K562 (cell line): ENCODE measurements around the gene SIRPA. TPM values are rescaled to one million over a fixed set of nuclear protein-coding genes. Genes with fewer than 3 reads are reported as not detected.

Source experiments
- ATAC-seq: fragments of 200-7000 bp; cut with Tn5 transposase; 3 replicates; pipeline ENCODE4 v1.9.1; 2020; ENCODE audit warnings: moderate library complexity
- BruUV-seq: library from RNA; stranded (reverse); fragments of 400-500 nt; replicated peaks from 2 replicates; lab custom pipeline; 2021; lab: Mats Ljungman, UMichigan
- CTCF ChIA-PET: fragments of 300-600 bp; formaldehyde crosslinking; extraction: SDS; loops from one replicate; lab custom pipeline; 2021; ENCODE audit warnings: low intra/inter-chr PET ratio; lab: Yijun Ruan, JAX
- POLR2A ChIA-PET: fragments of 300-600, 350-650 bp; sonication (Branson Sonifier 250); formaldehyde crosslinking; extraction: SDS; loops from one replicate; lab custom pipeline; 2021; ENCODE audit warnings: antibody characterized with exemption, inconsistent platforms; lab: Yijun Ruan, JAX
- DNase-seq, 4 experiments: peaks; one replicate each; pipeline versions ENCODE4 v3.0.0 to v3.0.0-alpha.2; 2011 to 2018; ENCODE audit warnings: low spot score in 3 of 4, mixed read lengths in 3 of 4; ENCODE audit errors: extremely low read depth in 1 of 4
- FAIRE-seq: peaks from 2 replicates; lab custom pipeline; 2011; peaks lifted over from hg19 to GRCh38; lab: Jason Lieb, UNC
- H2AFZ ChIP-seq: 2 replicates; pipeline ENCODE4 v1.6.0; 2011; ENCODE audit warnings: low read depth, low read length, control low read depth, inconsistent platforms
- H3K27ac ChIP-seq: fragments of 200-600 bp; 3 replicates; pipeline ENCODE4 v1.8.0; 2011; ENCODE audit warnings: low read depth, mild to moderate bottlenecking, control low read depth, inconsistent platforms, low read length, moderate library complexity, mixed read lengths; ENCODE audit errors: extremely low read depth
- H3K27me3 ChIP-seq, 2 experiments: fragments of 300-600 bp in 1 of 2; 2 replicates in 1 of 2; 3 replicates in 1 of 2; pipeline versions ENCODE4 v1.6.0 to v1.8.0; 2011; ENCODE audit warnings: inconsistent platforms in 2 of 2, low read length in 2 of 2, mild to moderate bottlenecking in 1 of 2, mixed read lengths in 1 of 2, moderate library complexity in 1 of 2; ENCODE audit not compliant: control insufficient read depth in 2 of 2, insufficient read depth in 2 of 2
- H3K36me3 ChIP-seq: fragments of 300-600 bp; 3 replicates; pipeline ENCODE4 v1.8.0; 2011; ENCODE audit warnings: mild to moderate bottlenecking, low read length, inconsistent platforms; ENCODE audit not compliant: control insufficient read depth, insufficient read depth
- H3K4me1 ChIP-seq, 2 experiments: fragments of 200-600 bp in 1 of 2; replicated peaks in 1 of 2; 2 replicates in 1 of 2; 3 replicates in 1 of 2; pipeline versions ENCODE4 v1.5.1 to v1.8.0; 2011; ENCODE audit warnings: inconsistent platforms in 2 of 2, low read length in 2 of 2, mild to moderate bottlenecking in 1 of 2, mixed read lengths in 1 of 2, moderate library complexity in 1 of 2; ENCODE audit not compliant: control insufficient read depth in 2 of 2, insufficient read depth in 2 of 2
- H3K4me2 ChIP-seq: 2 replicates; pipeline ENCODE4 v1.6.1; 2011; ENCODE audit warnings: low read length, control low read depth, inconsistent platforms, mixed read lengths; ENCODE audit not compliant: insufficient read depth
- H3K4me3 ChIP-seq: fragments of 200-600 bp; sonication (generic), shearing (Covaris generic); 2 replicates; pipeline ENCODE4 v1.5.1; 2016; ENCODE audit warnings: control low read depth, inconsistent platforms
- H3K79me2 ChIP-seq: fragments of 200-600 bp; 3 replicates; pipeline ENCODE4 v1.8.0; 2011; ENCODE audit warnings: low read length, inconsistent platforms; ENCODE audit not compliant: control insufficient read depth, insufficient read depth
- H3K9ac ChIP-seq, 2 experiments: 2 replicates each; pipeline versions ENCODE4 v1.6.0 to v1.6.1; 2011; ENCODE audit warnings: low read depth in 2 of 2, low read length in 2 of 2, control low read depth in 1 of 2, inconsistent platforms in 1 of 2, mild to moderate bottlenecking in 1 of 2, mixed read lengths in 1 of 2; ENCODE audit not compliant: insufficient read depth in 1 of 2
- H3K9me1 ChIP-seq: one replicate; pipeline ENCODE4 v1.6.0; 2011; ENCODE audit warnings: inconsistent platforms, mild to moderate bottlenecking, low read length, moderate library complexity; ENCODE audit not compliant: control insufficient read depth, insufficient read depth
- H3K9me3 ChIP-seq: replicated peaks from 2 replicates; pipeline ENCODE4 v1.5.1; 2011; ENCODE audit warnings: low read depth, low read length, inconsistent platforms; ENCODE audit not compliant: control insufficient read depth, insufficient read depth
- H4K20me1 ChIP-seq: replicated peaks from 2 replicates; pipeline ENCODE4 v1.6.1; 2011; ENCODE audit warnings: low read length, inconsistent platforms, mixed read lengths; ENCODE audit not compliant: control insufficient read depth, insufficient read depth
- FOXJ2 ChIP-seq: fragments of 200-800 bp; sonication (Bioruptor generic); IDR thresholded peaks from 2 replicates; pipeline ENCODE4 v1.6.1; 2016; ENCODE audit warnings: missing genetic modification characterization, missing compliant biosample characterization
- HOXB6 ChIP-seq: fragments of 250-450 bp; sonication (Bioruptor Pico); IDR thresholded peaks from 2 replicates; pipeline ENCODE4 v1.5.1; 2022; ENCODE audit warnings: mild to moderate bottlenecking, borderline replicate concordance
- IFI16 ChIP-seq: fragments of 250-450 bp; sonication (Bioruptor Pico); IDR thresholded peaks from 2 replicates; pipeline ENCODE4 v2.1.2; 2022; ENCODE audit warnings: mild to moderate bottlenecking, inconsistent platforms
- NFATC3 ChIP-seq: fragments of 450-650 bp; IDR thresholded peaks from 2 replicates; pipeline ENCODE4 v1.6.1; 2017; ENCODE audit warnings: mild to moderate bottlenecking
- PCBP1 ChIP-seq: fragments of 200-400 bp; formaldehyde crosslinking; IDR thresholded peaks from 2 replicates; pipeline ENCODE4 v1.6.1; 2018; ENCODE audit warnings: mild to moderate bottlenecking, low read depth, low read length; ENCODE audit not compliant: poor library complexity, severe bottlenecking
- SMC3 ChIP-seq: conservative IDR thresholded peaks from 2 replicates; pipeline ENCODE4 v1.6.1; 2011; ENCODE audit warnings: low read depth, low read length, improper control_type of control experiment; ENCODE audit not compliant: insufficient read depth
- SP1 ChIP-seq: sonication (generic); formaldehyde crosslinking; IDR thresholded peaks from 2 replicates; pipeline ENCODE4 v1.8.1; 2022; ENCODE audit warnings: mild to moderate bottlenecking, missing genetic modification reagents
- ZNF668 ChIP-seq: fragments of 250-450 bp; sonication (Bioruptor Pico); IDR thresholded peaks from 2 replicates; pipeline ENCODE4 v1.8.0; 2022; ENCODE audit warnings: mild to moderate bottlenecking, inconsistent platforms
- WGBS: fragments of 100-300 bp; shearing (Covaris generic); methylation state at CpG from one replicate; pipeline ENCODE4 v1.1.6; 2016; ENCODE audit warnings: low coverage, mixed read lengths; ENCODE audit not compliant: insufficient coverage; ENCODE audit errors: missing lambda C conversion rate; 5-methylcytosine and 5-hydroxymethylcytosine counted together
- in situ Hi-C: fragments of 300-500 bp; cut with MboI; formaldehyde crosslinking; loops from 4 replicates; pipeline ENCODE4 v1.15.0; 2018; ENCODE audit warnings: inconsistent platforms, mixed read lengths
- intact Hi-C: fragments of 100-400 bp; cut with micrococcal nuclease; formaldehyde crosslinking; loops from 2 replicates; pipeline ENCODE4 v1.14.2; 2022
- polyA plus RNA-seq, 8 experiments: library from polyadenylated mRNA; depleted of rRNA in 4 of 8; stranded (reverse) in 5 of 8; unstranded in 3 of 8; fragments of >200 nt; fragmentation: Nextera tagmentation in 2 of 8; fragmentation: Illumina TruSeq in 1 of 8; extraction: Ambion mirVana in 2 of 8; extraction: Trizol in 1 of 8; gene quantifications; 2 replicates each; pipeline versions ENCODE4 v1.2.1 to v1.2.3, GENCODE V29; 2011 to 2014; ENCODE audit warnings: inconsistent platforms in 1 of 8, missing spikeins in 1 of 8
- total RNA-seq, 7 experiments: library from RNA; depleted of rRNA in 6 of 7; stranded (reverse); fragments of >200 nt in 6 of 7; fragmentation: Illumina TruSeq in 2 of 7; extraction: Trizol in 2 of 7; gene quantifications; 2 replicates each; pipeline versions ENCODE4 v1.2.1 to v1.2.3, GENCODE V29; 2011 to 2021; ENCODE audit warnings: low replicate concordance in 1 of 7
- TF ChIP-seq, protein P1 (sequence below): fragments of 450-650 bp; formaldehyde crosslinking; IDR thresholded peaks from 2 replicates; pipeline ENCODE4 v1.4.0; 2020; ENCODE audit warnings: mild to moderate bottlenecking, moderate library complexity

Gene SIRPA
- total and polyA plus RNA-seq, 9 of the 15 experiments (the other 6 are each of a cell fraction or from before 2014, with no cell fraction given): 0.01 to 0.40 (median 0.11) TPM; not detected in 2

DNA sequence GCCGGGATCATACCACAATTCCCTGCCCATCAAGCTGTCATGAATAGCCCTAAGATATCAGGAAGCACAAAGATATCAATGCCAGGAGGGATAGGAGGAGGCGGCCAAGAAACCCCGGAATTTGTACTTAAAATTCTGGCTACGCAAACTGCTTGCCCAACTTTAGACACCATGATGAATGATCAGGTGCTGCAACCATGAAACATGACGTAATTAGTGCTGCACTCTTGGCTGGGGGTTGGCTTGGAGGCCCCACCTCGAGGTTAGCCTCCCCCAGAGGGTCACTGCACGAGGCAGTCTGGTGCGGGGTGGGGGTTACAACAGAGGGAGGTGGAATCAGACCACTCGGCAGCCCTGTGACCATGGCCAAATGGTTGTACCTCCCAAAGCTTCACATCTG is 8.9 kb downstream of the SIRPA start:
- H3K4me3 ChIP-seq: no peak overlapping the region
- no peak for DNase-seq
- BruUV-seq: no TSS peak
- ATAC-seq: no peak
- no peak overlapping the region for H3K27ac ChIP-seq
- H3K79me2 ChIP-seq: no peaks in the 10 kb centered on the region
- in situ Hi-C loops (no loop called here), intact Hi-C loops (no loop called here)
- 0% methylated on average over 9 of the region's 9 CpGs for WGBS
- no peak for FAIRE-seq
- peaks cover 0 to 62% of the 10 kb centered on the region in 2 experiments; a peak in 2 of 5 replicates for H3K27me3 ChIP-seq
- no peaks in the 10 kb centered on the region for H3K9me3 ChIP-seq
- ChIA-PET CTCF (no interaction called here), POLR2A (interaction anchor here (0.6 kb wide), 1 partner anchor 37 kb away, joined by 3 read pairs; no protein-coding TSS in a partner anchor)
- no peaks in the 10 kb centered on the region for H3K9me1 ChIP-seq
- H3K36me3 ChIP-seq: no peaks in the 10 kb centered on the region
- no peaks in the 10 kb centered on the region; a peak in 1 of 5 replicates for H3K4me1 ChIP-seq
- no peak for TF ChIP-seq ZNF668 (CRISPR knock-in tag)
- no peak for TF ChIP-seq NFATC3
- no peak for TF ChIP-seq SMC3
- no peak for TF ChIP-seq PCBP1
- no peak for TF ChIP-seq IFI16 (CRISPR knock-in tag)
- TF ChIP-seq, protein P1, sequence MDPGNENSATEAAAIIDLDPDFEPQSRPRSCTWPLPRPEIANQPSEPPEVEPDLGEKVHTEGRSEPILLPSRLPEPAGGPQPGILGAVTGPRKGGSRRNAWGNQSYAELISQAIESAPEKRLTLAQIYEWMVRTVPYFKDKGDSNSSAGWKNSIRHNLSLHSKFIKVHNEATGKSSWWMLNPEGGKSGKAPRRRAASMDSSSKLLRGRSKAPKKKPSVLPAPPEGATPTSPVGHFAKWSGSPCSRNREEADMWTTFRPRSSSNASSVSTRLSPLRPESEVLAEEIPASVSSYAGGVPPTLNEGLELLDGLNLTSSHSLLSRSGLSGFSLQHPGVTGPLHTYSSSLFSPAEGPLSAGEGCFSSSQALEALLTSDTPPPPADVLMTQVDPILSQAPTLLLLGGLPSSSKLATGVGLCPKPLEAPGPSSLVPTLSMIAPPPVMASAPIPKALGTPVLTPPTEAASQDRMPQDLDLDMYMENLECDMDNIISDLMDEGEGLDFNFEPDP (CRISPR knock-in tag): no peak
- no peak for TF ChIP-seq SP1 (CRISPR knock-in tag)
- no peak for TF ChIP-seq HOXB6 (CRISPR knock-in tag)
- no peak for TF ChIP-seq FOXJ2 (tag)
- no peak overlapping the region for H2AFZ ChIP-seq
- no peaks in the 10 kb centered on the region for H4K20me1 ChIP-seq
- no peak overlapping the region for H3K9ac ChIP-seq
- no peak overlapping the region for H3K4me2 ChIP-seq
